ENCODE results near the gene WBP2NL. TPM values are rescaled to one million over a fixed set of nuclear protein-coding genes. Genes with fewer than 3 reads are reported as not detected.
A peak's percentile ranks its signal among the peaks of the same experiment; 100 is the strongest.

The WBP2NL gene
- total RNA-seq, 1 experiment from 2014 or later: 0.54 TPM

- DNase-seq (ENCODE audit: low read depth): no peak
Measured at GRCh38 chr22:42026705-42027104, 28.1 kb downstream of the WBP2NL start.

GRCh38 chr22:42033263-42034181 is 34.9 kb downstream of the WBP2NL start:
- DNase-seq (ENCODE audit: low read depth): no peak

- no peak for DNase-seq (ENCODE audit: low read depth)
Measured at GRCh38 chr22:42035256-42035655, 36.7 kb downstream of the WBP2NL start.

GRCh38 chr22:42039271-42039670 is 40.7 kb downstream of the WBP2NL start:
- peak; percentile 10 for DNase-seq (ENCODE audit: low read depth)

GRCh38 chr22:42041784-42042183 is 43.2 kb downstream of the WBP2NL start:
- DNase-seq (ENCODE audit: low read depth): no peak

GRCh38 chr22:42050641-42051180 is 52.1 kb downstream of the WBP2NL start:
- DNase-seq (ENCODE audit: low read depth): no peak

- DNase-seq (ENCODE audit: low read depth): no peak
Measured at GRCh38 chr22:42052765-42053164, 54.2 kb downstream of the WBP2NL start.

- no peak for DNase-seq (ENCODE audit: low read depth)
Measured at GRCh38 chr22:42056757-42057511, 58.3 kb downstream of the WBP2NL start.

GRCh38 chr22:42060489-42060888 is 61.9 kb downstream of the WBP2NL start:
- DNase-seq (ENCODE audit: low read depth): no peak

GRCh38 chr22:42061041-42061440 is 62.5 kb downstream of the WBP2NL start:
- no peak for DNase-seq (ENCODE audit: low read depth)

- no peak for DNase-seq (ENCODE audit: low read depth)
Measured at GRCh38 chr22:42062506-42063170, 64.0 kb downstream of the WBP2NL start.

- DNase-seq (ENCODE audit: low read depth): no peak
Measured at GRCh38 chr22:42064629-42065028, 66.0 kb downstream of the WBP2NL start.

GRCh38 chr22:42065438-42066125 is 67.0 kb downstream of the WBP2NL start:
- no peak for DNase-seq (ENCODE audit: low read depth)

- no peak for DNase-seq (ENCODE audit: low read depth)
Measured at GRCh38 chr22:42066126-42066761, 67.7 kb downstream of the WBP2NL start.

- no peak for DNase-seq (ENCODE audit: low read depth)
Measured at GRCh38 chr22:42066937-42067336, 68.3 kb downstream of the WBP2NL start.

GRCh38 chr22:42067671-42068251 is 69.2 kb downstream of the WBP2NL start:
- no peak for DNase-seq (ENCODE audit: low read depth)

- no peak for DNase-seq (ENCODE audit: low read depth)
Measured at GRCh38 chr22:42068291-42068690, 69.7 kb downstream of the WBP2NL start.

- no peak for DNase-seq (ENCODE audit: low read depth)
Measured at GRCh38 chr22:42069801-42070516, 71.4 kb downstream of the WBP2NL start.

- DNase-seq (ENCODE audit: low read depth): peak; percentile 96
Measured at GRCh38 chr22:42070517-42071422, 72.2 kb downstream of the WBP2NL start, which contains the start of gene NAGA. Gene NAGA, minus strand, starts transcription at chr22:42070812. Its CDS starts 515 bp downstream, at chr22:42070297.

Data from M059J (cell line).